GM21576 (cell line): ENCODE results near the gene LONP1.

Experiments
- ATAC-seq: cut with Tn5 transposase; IDR thresholded peaks from one replicate; pipeline ENCODE4 v1.9.1; 2021; ENCODE audit warnings: mild to moderate bottlenecking, moderate library complexity; ENCODE audit not compliant: unreplicated experiment

LONP1 gene

DNA sequence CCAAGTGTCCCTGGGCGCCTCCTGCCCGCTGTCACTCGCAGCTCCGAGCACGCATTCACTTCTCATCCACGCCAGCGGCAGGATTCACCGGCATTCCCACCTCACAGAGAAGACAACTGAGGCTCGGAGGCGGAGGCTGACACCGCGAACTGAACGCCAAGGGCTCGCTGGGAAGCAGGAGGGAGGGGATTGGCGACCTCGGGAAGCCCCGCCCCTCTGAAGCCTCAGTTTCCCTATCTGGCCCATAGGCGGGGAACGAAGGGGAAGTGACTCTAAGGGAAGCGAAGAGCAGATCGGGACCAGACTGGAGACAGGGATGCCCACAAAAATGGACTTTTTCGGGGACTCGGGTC lies 39.9 kb downstream of the LONP1 start:
- no peak for ATAC-seq

- no peak for ATAC-seq
Measured at GRCh38 chr19:5679289-5680083, 40.5 kb downstream of the LONP1 start.

- ATAC-seq = no peak
Measured at GRCh38 chr19:5678071-5678718, 41.8 kb downstream of the LONP1 start.

- no peak for ATAC-seq
Measured at GRCh38 chr19:5677580-5677979, 42.4 kb downstream of the LONP1 start.

DNA sequence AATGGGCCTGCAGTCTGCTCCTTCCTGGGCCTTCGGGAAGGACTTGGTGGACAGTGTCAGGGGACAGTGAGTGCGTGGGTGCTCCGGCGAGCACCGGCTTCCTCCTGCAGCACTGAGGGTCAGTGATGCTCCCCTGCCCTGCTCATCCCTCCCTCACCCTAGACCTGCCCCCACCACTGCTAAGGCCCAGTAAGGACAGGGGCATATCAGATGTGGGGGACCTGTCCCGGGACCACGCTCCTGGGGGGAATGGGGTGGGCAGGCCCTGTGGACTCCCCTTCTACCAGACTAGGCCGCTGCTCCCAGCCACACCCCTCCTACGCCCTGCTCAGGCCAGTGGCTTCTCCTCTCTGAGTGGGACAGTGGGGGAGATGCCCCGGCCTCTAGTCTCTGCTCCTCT lies 42.8 kb downstream of the LONP1 start:
- no peak for ATAC-seq

- ATAC-seq = no peak
Measured at GRCh38 chr19:5676772-5677105, 43.2 kb downstream of the LONP1 start.

GRCh38 chr19:5676105-5676771 lies 43.7 kb downstream of the LONP1 start:
- no peak for ATAC-seq

DNA sequence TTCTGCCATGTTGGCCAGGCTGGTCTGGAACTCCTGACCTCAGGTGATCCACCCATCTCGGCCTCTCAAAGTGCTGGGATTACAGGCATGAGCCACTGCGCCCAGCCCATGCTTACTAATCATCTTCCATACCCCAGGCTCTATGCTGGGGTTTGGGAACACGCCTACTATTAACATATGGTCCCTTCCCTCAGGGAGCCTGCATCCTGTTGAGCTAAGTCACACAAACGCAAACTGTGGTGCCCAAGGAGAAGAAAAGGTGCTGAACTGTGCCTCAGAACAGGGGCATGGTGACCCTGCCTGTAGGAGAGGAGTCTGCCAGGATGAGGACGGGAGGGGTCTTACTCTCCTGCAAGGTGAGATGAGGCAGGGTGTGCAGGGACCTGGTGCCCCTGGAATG lies 45.2 kb downstream of the LONP1 start:
- ATAC-seq = no peak

GRCh38 chr19:5673752-5674151 lies 46.2 kb downstream of the LONP1 start:
- no peak for ATAC-seq

DNA sequence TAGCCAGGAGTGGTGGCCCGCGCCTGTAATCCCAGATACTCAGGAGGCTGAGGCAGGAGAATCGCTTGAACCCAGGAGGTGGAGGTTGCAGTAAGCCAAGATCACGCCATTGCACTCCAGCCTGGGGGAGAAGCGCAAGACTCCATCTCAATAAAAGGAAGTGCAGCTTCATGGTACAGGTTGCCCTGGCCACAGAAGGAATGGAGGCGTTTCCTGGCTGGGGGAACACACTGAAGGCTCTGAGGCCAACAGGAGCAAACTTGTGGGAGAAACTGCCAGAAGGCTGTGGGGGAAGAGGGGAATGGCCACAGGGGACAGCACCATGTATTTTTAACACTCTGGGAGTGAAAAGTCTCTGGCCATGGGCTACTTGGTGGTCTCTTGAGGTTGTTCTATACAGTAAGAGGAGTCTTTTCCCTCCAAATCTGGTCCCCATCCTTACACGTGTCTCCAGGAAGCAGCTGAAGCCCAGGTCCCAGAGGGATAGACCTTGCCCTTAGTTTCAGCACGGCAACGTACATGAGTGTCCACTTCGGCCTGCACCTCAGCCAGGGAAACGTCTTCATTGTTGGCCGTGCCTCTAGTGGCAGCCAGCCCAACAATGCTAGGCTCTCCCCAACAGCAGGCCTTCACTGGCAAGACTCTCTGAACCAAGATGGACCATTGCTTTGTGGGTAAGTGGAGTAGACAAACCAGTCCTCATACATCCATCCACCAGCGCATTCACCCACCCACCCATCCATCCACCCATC lies 47.1 kb downstream of the LONP1 start:
- no peak for ATAC-seq

- ATAC-seq = no peak
Measured at GRCh38 chr19:5671600-5671999, 48.3 kb downstream of the LONP1 start.

DNA sequence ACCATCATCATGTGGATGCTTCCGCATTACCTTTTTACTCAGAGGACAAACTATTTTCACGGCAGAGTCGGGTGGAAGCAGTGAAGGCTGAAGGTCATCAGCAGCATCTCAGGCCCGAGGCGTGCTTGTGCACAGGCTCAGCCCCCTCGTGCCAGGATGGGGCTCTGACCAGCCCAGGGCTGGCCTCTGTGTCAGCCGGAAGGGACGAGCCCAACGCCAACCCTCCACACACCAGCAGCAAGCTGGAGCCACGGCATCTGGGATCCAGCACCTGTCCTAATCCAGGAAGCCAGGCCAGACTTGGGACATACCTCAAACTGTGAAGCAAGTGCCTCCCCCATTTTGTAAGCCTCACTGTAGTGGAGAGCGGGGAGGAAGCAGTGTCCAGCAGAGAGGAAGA lies 50.7 kb downstream of the LONP1 start:
- ATAC-seq = no peak

DNA sequence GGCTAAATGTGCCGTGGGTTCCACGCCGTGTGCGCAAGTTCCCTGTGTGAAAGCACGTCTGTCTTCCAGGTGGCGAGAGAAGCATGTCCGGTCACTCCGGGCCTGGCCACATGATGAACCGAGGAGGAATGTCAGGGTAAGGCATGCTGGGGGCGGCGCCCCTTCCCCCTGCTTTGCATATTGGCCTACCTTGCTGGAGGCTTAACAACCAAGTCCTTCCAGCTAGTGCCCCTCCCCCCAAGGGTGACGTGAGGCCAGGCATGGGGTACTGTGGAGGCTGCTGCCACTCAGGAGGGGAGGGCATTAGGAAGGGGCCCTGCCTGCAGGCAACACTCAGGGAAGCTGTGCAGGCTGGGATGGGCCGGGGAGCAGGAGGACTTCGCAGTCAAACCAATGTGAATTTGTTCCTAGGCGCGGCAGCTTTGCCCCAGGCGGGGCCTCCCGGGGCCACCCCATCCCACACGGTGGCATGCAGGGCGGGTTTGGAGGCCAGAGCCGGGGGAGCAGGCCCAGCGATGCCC lies 52.1 kb downstream of the LONP1 start:
- no peak for ATAC-seq

DNA sequence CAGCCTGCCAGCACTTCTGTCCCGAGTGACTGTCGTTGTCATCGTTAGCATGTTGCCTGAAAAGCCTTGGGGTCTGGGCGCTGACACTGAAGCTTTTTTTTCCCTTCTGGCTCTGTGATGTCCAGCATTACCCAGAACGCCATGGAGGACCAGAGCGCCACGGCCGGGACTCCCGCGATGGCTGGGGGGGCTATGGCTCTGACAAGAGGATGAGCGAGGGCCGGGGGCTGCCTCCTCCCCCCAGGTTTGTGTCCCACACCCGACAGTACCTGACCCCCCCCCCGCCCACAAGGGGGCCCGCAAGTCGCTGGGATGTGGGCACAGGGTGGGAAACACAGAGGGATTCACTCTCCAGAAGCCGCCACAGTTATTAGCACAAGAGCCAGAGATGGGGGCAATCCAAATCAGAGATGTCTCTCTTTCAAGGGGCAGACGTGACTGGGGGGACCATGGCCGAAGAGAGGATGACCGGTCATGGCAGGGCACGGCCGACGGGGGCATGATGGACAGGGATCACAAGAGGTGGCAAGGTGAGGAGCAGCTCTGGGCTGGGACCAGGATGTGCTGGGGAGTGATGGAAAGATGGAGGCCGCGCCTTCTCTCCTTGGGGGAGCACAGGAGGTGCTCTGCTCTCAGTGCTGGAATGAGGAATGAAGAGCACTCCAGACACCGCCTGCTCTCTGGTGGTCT lies 52.9 kb downstream of the LONP1 start:
- no peak for ATAC-seq

- no peak for ATAC-seq
Measured at GRCh38 chr19:5665781-5666513, 54.0 kb downstream of the LONP1 start.

DNA sequence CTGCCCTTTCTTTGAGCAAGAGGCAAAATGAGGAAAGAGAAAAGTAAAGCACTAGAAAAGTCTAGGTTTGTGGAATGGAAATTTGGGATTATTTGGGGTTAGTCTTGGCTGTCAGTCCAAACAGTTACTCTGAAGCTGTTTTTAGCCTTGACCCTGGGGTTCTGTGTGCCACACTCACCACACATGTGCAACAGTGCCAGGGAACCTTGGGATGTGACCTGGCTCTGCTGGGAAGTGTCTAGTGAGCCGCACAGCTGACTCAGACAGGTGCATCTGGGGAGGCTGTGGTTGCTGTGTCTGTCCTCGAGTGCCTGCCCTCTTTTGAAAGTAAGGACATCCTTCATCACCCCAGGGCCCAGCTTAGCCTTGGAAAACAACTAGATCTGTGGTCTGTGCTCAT lies 55.4 kb downstream of the LONP1 start:
- no peak for ATAC-seq

GRCh38 chr19:5663904-5664303 lies 56.0 kb downstream of the LONP1 start:
- ATAC-seq = no peak

DNA sequence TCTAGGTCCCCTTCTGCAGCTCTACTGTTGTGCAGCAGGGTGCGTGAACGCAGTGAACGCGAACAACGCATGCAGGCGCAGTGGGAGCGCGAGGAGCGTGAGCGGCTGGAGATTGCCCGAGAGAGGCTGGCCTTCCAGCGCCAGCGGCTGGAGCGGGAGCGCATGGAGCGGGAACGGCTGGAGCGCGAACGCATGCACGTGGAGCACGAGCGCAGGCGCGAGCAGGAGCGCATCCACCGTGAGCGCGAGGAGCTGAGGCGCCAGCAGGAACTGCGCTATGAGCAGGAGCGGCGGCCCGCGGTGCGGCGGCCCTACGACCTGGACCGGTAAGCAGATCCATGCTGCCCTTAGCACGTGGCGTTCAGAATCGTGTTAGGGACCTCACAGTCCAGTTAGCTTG lies 58.5 kb downstream of the LONP1 start:
- ATAC-seq = no peak

GRCh38 chr19:5655412-5655811 lies 64.5 kb downstream of the LONP1 start:
- ATAC-seq = no peak

DNA sequence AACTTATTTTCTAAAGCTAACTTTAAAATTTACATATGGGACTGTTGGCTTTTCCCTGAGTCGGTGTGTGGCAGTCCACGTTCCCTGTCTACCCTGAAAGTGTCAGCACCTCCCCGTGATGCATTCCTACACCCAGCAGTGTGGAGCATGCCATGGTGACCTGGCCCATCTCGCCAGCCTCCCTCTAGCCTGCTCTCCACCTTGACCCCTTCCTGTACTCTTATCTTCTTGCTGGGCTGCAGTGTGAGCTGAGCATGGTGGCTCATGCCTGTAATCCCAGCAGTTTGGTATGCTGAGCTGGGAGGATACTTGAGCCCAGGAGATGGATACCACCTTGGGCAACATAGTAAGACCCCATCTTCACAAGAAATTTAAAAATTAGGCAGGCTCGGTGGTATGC lies 65.0 kb downstream of the LONP1 start:
- ATAC-seq = no peak
